Breast epithelium (tissue), 4 donors: ENCODE results near the gene MGAT5B. TPM values are rescaled to one million over a fixed set of nuclear protein-coding genes. Genes with fewer than 3 reads are reported as not detected.

Experiments used
- DNase-seq, 2 donors: peaks; one replicate each; pipeline ENCODE4 v3.0.0-alpha.2; 2019; ENCODE audit warnings: low spot score in 2 of 2
- H3K27ac ChIP-seq, 2 donors: fragments of 200-600 bp; sonication (generic) in 1 of 2; one replicate each; pipeline ENCODE4 v1.5.1; 2016 to 2019; ENCODE audit warnings: mild to moderate bottlenecking in 1 of 2
- H3K27me3 ChIP-seq, 2 donors: fragments of 200-600 bp; sonication (generic) in 1 of 2; one replicate each; pipeline versions ENCODE4 v1.5.1 to v1.6.0; 2017 to 2019; ENCODE audit warnings: control low read depth in 1 of 2, mild to moderate bottlenecking in 1 of 2
- H3K36me3 ChIP-seq: fragments of 200-600 bp; one replicate; pipeline ENCODE4 v1.5.1; 2019
- H3K4me1 ChIP-seq, 2 donors: fragments of 200-600 bp; sonication (generic); one replicate each; pipeline ENCODE4 v1.5.1; 2016 to 2019; ENCODE audit warnings: control low read depth in 1 of 2
- H3K4me3 ChIP-seq, 3 donors: fragments of 200-600 bp; sonication (generic); 1 replicate in 2 of 3; 2 replicates in 1 of 3; pipeline ENCODE4 v1.5.1; 2016 to 2019; ENCODE audit warnings: mild to moderate bottlenecking in 3 of 3, moderate library complexity in 2 of 3
- H3K9me3 ChIP-seq, 2 donors: fragments of 200-600 bp; sonication (generic) in 1 of 2; one replicate each; pipeline ENCODE4 v1.5.1; 2016 to 2019; ENCODE audit warnings: control low read depth in 1 of 2
- CTCF ChIP-seq, 3 donors: fragments of 450-650 bp; IDR thresholded peaks; one replicate each; pipeline ENCODE4 v1.5.1; 2016 to 2017; ENCODE audit warnings: antibody characterized with exemption in 3 of 3, mild to moderate bottlenecking in 3 of 3, moderate library complexity in 3 of 3
- POLR2A ChIP-seq: fragments of 450-650 bp; IDR thresholded peaks from one replicate; pipeline ENCODE4 v1.6.1; 2016; ENCODE audit warnings: antibody characterized with exemption, mild to moderate bottlenecking, moderate library complexity
- POLR2AphosphoS5 ChIP-seq, 3 donors: sonication (generic); formaldehyde crosslinking; IDR thresholded peaks; one replicate each; pipeline ENCODE4 v1.6.1; 2017; ENCODE audit warnings: antibody characterized with exemption in 3 of 3
- intact Hi-C: fragments of 100-400 bp; cut with DNase I; formaldehyde crosslinking; loops from one replicate; pipeline ENCODE4 v1.15.1; 2023; ENCODE audit warnings: low total_unique reads
- total RNA-seq, 3 donors: library from RNA; depleted of rRNA; stranded (reverse); fragments of >200 nt; gene quantifications; one replicate each; pipeline ENCODE4 v1.1.0, GENCODE V29; 2016

Gene MGAT5B
- total RNA-seq, 3 donors from 2014 or later, result 0.32 to 0.33 TPM; not detected in 1

GRCh38 chr17:76905836-76906235 is 37.6 kb downstream of the MGAT5B start:
- intact Hi-C loops, result no loop called here
- Histone ChIP-seq H3K4me3 (no peak overlapping the region), H3K4me1 (no peaks in the 10 kb centered on the region), H3K36me3 (no peaks in the 10 kb centered on the region), H3K9me3 (no peaks in the 10 kb centered on the region), H3K27me3 (peaks cover 0 to 8% of the 10 kb centered on the region in 2 donors), H3K27ac (no peak overlapping the region)
- DNase-seq, result no peak
- TF ChIP-seq CTCF (IDR thresholded peaks at IDR 0.05) (no peak), POLR2AphosphoS5 (IDR thresholded peaks at IDR 0.05) (no peak), POLR2A (no peak)

GRCh38 chr17:76906463-76906862 is 38.3 kb downstream of the MGAT5B start:
- TF ChIP-seq POLR2AphosphoS5 (IDR thresholded peaks at IDR 0.05) (no peak), CTCF (IDR thresholded peaks at IDR 0.05) (no peak), POLR2A (no peak)
- Histone ChIP-seq H3K4me1 (no peaks in the 10 kb centered on the region), H3K27ac (no peak overlapping the region), H3K27me3 (peaks cover 0 to 8% of the 10 kb centered on the region in 2 donors), H3K36me3 (no peaks in the 10 kb centered on the region), H3K9me3 (no peaks in the 10 kb centered on the region), H3K4me3 (no peak overlapping the region)
- intact Hi-C loops, result no loop called here
- DNase-seq, result no peak

- Histone ChIP-seq H3K4me1 (no peaks in the 10 kb centered on the region), H3K9me3 (no peaks in the 10 kb centered on the region), H3K4me3 (no peak overlapping the region), H3K27me3 (peaks cover 0 to 8% of the 10 kb centered on the region in 2 donors), H3K36me3 (no peaks in the 10 kb centered on the region), H3K27ac (no peak overlapping the region)
- DNase-seq, result no peak
- intact Hi-C loops, result no loop called here
- TF ChIP-seq POLR2A, result no peak
- TF ChIP-seq POLR2AphosphoS5 (IDR thresholded peaks at IDR 0.05), result no peak
- TF ChIP-seq CTCF (IDR thresholded peaks at IDR 0.05), result no peak
Measured at GRCh38 chr17:76907352-76907751, 39.1 kb downstream of the MGAT5B start.

GRCh38 chr17:76909971-76910760 is 42.0 kb downstream of the MGAT5B start:
- H3K27me3 ChIP-seq, result peaks cover 0 to 8% of the 10 kb centered on the region in 2 donors
- TF ChIP-seq POLR2A, result no peak
- TF ChIP-seq CTCF (IDR thresholded peaks at IDR 0.05), result no peak
- no peak for TF ChIP-seq POLR2AphosphoS5 (IDR thresholded peaks at IDR 0.05)
- H3K9me3 ChIP-seq, result no peaks in the 10 kb centered on the region
- H3K36me3 ChIP-seq, result no peaks in the 10 kb centered on the region
- intact Hi-C loops, result loop anchor here (2.0 kb wide), 1 partner anchor 27 kb away; no protein-coding TSS in a partner anchor
- H3K27ac ChIP-seq, result no peak overlapping the region
- no peaks in the 10 kb centered on the region for H3K4me1 ChIP-seq
- no peak overlapping the region for H3K4me3 ChIP-seq
- DNase-seq, result peak in 1 of 2 donors; percentile 20

GRCh38 chr17:76911299-76912017 is 43.3 kb downstream of the MGAT5B start:
- no peak overlapping the region for H3K27ac ChIP-seq
- intact Hi-C loops, result loop anchor here (1.0 kb wide), 1 partner anchor 36 kb away; no protein-coding TSS in a partner anchor
- no peaks in the 10 kb centered on the region for H3K4me1 ChIP-seq
- TF ChIP-seq POLR2A, result no peak
- H3K4me3 ChIP-seq, result no peak overlapping the region
- no peaks in the 10 kb centered on the region for H3K9me3 ChIP-seq
- H3K27me3 ChIP-seq, result peaks cover 0 to 2% of the 10 kb centered on the region in 2 donors
- no peak for DNase-seq
- no peaks in the 10 kb centered on the region for H3K36me3 ChIP-seq
